NCI-H524 (cell line): ENCODE measurements around the gene SRD5A1.
A peak's percentile ranks its signal among the peaks of the same experiment; 100 is the strongest.

Source experiments
- DNase-seq, 2 experiments: peaks; one replicate each; lab custom pipeline; 2025; lab: John Stamatoyannopoulos, UW

Gene SRD5A1, protein sequence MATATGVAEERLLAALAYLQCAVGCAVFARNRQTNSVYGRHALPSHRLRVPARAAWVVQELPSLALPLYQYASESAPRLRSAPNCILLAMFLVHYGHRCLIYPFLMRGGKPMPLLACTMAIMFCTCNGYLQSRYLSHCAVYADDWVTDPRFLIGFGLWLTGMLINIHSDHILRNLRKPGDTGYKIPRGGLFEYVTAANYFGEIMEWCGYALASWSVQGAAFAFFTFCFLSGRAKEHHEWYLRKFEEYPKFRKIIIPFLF

DNA sequence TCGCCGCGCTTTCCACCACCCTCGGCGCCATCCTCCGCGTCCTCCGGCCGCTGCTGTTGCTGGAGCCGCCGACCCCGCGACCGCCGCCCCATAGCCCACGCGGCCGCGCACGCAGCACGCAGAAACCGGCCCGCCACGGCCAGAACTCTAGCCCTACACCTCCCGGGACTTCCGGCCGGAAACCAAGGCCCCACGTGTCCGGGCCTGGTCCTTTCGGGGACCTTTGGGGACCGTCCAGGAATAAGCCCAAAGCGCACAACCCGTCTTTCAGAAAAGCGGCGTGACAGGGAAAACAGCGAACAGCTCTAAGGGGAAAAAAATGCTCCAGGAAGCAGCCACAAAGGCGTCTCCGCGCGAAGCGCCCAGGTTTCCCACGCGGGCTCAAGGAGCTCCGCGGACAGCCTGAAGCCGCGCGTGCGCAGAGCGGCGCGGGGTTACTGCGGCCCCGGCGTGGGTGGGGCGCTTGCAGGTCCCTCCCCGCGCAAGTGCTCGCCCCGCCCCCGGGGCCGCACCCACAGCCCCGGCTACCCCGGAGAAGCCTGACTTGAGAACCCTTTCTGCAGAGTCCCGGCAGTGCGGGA, at the start of gene SRD5A1, which contains the start of gene NSUN2:
TSS of gene SRD5A1 (plus strand) at position 553 of the 581 bp plus-strand sequence. CDS start 137 bp downstream, outside the sequence.
TSS of gene NSUN2 (minus strand) at position 157 of the 581 bp plus-strand sequence. CDS start at position 92, 65 bp downstream.
- peak; percentile 91 to 94 for DNase-seq

DNA sequence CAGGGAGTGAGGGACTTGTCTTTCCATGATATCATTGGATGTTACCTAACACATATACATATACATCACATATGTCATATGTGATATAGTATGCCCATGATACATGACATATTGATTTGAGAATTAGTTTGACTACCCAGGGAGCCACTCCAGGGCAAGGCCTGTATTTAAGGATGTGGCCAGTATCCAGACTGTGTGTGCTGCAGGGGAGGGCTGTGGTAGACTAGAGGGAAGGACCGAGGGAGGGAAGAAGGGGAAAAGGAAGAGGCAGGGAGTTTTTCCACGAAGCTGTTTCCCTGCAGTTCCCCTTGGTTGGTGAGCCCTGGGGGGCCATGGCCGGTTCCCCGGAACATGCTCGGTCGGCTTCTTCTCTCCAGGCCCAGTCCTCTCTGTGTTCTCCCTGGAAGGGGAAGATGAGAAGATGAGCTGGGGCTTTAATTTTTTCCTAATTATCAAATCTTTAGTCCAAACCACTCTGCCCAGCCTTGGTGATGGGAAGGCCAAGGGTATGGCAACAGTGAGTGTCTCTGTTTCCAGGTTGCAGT, 49.1 kb upstream of the SRD5A1 start:
- no peak for DNase-seq

DNA sequence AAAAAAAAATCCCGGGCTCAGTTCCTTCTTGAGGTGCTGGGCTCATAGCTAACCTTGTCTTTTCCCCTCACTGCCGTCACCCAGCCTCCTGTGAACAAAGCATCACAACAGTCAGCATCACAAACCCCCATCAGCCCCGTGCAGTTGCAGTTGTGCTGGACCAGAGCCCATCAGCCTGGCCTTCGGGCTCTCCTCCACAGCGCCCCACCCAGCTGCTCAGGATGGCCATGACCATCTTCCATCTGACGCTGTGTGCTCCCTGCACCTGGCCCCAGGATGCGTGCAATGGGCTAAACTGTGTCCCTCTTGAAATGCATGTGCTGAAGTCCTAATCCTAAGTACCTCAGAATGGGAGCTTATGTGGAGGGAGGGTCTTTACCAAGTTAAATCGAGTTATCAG, 48.5 kb upstream of the SRD5A1 start:
- DNase-seq = no peak

DNA sequence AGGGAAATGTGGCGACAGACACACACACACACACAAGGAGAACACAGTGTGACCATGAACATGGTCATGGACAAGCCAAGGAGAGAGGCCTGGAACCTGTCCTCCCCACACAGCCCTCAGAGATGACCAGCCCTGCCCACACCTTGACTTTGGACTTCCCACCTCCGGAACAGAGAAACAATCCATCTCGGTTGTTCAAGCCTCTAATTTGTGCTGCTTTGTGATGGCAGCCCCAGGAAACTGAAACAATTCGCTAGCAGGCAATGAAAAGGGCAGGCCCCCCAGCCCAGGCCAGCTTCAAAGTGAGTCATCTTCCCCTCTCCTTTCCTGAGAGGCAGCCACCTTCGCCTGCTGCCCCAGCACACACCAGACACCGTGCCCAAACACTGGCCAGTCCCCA, 48.1 kb upstream of the SRD5A1 start:
- DNase-seq = no peak

DNA sequence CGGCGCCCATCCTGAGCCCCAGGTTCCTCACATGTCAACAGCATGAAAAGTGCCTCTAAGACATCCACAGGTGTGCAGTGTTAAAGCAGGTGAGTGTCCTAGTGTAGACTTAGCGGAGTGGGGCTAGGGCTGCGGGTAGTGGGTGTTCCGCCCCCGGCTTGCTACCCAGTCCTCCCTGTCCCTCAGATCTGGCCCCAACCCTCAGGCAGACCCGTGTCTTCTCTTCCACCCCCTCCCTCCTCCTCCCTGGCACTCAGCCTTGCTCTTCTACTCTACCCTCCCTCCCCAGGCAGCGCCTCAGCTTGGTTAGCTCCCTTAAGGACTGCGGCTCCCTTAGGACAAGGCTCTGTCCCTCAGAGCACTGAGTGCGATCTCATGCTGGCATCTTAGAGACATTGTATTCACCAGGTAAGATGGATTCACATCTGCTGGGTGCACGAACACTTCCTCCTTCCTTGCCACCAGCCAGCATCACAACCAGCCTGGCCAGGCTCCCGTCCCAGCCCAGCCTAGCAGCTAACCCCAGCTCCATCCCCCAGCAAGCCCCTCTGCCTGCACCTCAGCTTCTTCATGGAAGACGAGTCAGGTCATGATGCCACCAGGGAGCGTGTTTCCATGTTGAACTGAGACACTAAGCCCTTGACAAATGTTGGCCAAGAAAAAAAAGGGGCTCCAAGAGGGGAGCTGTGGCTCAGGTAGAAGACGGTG, 47.1 kb upstream of the SRD5A1 start:
- DNase-seq = no peak

DNA sequence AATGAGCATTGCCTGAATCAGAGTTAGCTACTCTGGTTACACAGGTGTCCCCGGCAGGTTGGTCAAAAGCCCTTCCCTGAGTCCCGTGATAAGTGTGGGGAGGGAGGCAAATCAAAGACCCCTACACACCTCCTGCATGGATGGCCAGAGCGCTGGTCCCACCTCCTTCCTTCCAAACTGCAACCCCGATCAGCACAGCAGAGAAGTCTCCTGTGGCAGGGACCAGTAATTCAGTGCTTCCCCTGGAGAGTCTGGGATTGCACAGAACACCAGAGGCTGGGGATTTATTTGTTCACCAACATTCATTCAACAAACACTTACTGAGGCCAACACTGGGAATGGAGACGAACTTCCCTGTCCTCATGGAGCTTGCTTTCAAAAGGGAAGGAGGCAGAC, 46.6 kb upstream of the SRD5A1 start:
- no peak for DNase-seq

DNA sequence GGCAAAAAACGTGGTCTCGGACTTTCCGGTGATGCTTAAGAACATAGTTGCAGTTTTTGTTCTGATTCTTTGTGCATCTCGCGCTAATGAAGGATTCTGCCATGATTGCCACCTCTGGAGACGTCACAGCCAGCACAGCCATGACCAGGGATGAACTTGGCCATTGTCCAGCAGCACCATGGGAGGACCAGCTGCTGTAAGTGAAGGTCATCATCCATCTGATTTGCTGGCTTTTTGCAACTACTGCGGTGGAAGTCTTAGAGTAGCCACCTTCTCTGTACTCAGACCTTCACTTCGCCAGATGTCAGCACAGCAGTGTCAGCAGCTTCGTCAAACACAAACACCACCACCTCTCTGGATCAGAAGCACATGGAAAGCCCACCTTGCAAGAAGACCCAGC, 46.1 kb upstream of the SRD5A1 start:
- DNase-seq = no peak

DNA sequence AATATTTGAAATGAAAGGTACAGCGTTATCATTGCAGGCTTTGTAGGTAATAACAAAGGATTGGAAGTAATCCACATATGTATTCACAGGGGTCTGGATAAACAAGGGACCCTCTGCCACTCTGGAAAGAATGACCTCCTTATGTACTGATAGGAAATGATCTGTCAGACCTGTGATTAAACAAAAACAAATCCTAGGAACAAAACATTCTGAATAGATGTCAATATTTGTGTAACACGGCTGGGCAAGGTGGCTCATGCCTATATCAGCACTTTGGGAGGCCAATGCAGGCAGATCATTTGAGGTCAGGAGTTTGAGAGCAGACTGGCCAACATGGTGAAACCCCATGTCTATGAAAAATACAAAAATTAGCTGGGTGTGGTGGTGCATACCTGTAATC, 42.7 kb upstream of the SRD5A1 start:
- DNase-seq = no peak

DNA sequence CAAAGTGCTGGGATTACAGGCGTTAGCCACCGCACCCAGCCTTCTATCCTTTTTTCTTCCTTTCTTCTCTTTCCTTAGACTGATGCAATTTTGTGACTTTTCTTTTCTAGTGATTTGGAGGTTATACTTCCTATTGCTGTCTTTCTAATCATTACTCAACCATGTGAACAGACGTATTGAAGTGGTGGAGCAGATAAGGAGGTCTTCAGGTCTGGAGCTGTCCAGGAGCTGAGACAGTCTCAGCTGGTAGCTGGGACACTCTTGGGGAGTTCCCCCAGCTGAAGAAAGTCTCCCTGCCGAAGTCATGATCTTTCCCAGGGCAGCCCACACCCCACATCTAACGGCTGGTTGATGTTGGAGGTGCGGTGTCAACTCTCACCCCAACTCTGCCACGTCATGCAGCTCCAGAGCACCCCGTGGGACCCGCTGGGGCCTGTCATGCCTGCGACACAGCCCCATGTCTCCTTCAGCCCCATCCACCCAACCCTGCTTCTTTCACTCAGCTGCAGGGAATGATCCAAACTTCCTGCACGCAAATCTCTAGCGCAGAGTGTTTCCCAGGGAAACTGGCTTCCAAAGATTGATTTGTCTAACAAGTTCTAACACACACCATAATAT, 41.5 kb upstream of the SRD5A1 start:
- no peak for DNase-seq

DNA sequence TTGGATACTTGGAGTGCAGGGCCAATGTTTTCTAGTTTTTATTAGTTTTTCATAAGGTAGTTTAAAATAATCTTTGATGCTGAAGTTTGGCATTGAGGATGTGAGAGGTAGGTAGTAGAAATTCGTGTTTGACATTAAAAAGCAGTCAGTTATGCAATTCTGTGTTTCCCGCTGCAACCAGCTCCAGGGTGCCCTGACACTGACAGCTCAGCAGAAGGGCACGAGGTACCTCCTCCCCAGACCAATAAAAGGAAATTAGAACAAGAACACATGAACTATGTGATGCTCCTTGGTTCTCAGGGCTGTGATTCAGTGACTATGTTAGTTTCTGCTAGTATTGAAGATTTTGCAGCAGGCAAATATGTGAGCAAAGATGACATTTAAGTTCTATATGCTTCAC, 40.6 kb upstream of the SRD5A1 start:
- DNase-seq = no peak

DNA sequence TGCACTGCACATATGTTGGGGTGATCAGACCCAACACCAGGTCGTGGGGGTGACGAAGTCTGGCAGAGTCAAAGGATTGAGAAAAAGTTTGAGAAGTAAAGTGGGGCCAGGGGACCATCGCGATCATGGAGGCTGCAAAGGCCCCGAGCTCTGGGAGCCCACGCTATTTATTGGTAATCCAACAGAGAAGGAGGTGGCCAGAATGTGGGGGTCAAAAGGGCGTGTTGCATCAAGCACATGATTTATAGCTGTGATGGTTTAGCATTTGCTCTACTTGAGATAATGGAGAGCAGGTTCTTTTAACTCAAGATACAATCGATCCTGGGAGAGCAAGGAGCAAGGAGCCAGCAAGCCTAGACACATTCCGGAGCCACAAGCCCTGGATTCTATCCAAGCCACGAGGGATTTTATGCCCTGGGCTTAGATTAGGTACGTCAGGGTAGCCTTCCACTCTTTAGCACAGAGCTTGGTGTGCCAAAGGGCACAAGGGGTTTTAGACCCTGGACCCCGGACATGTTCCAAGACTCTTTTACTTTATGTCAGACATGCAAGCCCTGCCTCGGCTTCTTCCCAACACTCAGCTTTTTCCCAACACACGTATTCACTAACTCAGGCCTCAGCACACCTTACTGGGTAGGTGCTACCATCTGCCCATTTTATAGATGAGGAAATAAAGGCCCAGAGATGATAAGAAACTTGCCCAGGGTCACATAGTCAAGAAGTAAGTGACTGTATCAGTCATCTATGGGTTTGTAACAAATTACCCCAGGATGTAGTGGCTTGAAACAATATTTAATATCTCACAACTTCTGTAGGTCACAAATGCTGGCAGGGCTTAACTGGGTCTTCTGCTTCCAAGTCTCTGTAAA, 39.9 kb upstream of the SRD5A1 start:
- no peak for DNase-seq

DNA sequence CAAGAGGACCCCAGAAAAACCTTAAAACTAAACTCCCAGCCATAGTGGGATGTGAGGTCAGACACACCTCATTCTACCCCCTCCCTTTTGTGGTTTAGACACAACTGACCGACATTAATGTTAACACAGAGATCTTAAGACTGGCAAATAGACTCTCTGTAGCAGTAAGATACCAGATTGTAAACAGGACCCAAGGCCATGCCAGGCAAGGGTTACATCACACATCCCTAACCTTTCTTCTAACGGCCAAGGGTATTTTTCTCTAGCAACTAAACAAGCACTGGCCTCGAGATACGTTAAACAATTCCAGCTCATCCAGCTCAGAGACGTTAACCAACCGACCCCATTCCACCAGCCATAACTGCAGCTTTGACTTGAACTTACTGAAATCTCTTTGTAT, 39.2 kb upstream of the SRD5A1 start:
- no peak for DNase-seq

DNA sequence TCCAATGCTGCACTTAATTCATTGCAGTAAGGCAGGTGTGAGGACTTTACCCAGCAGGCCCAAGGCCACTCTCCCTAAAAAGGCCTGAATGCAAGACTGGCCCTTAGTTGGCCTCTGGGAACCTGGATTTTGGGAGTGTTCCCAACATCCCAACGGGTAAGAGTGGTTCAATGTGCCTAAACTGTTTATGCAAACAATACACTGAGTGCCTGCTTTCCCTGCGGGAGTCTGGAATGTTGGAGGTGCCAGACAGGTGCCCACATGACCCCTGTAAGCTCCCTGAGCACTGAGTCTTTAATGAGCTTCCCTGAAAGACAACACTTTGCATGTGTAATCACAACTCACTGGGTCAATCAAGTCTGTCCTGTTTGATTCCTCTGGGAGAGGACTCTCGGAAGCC, 37.8 kb upstream of the SRD5A1 start:
- no peak for DNase-seq

DNA sequence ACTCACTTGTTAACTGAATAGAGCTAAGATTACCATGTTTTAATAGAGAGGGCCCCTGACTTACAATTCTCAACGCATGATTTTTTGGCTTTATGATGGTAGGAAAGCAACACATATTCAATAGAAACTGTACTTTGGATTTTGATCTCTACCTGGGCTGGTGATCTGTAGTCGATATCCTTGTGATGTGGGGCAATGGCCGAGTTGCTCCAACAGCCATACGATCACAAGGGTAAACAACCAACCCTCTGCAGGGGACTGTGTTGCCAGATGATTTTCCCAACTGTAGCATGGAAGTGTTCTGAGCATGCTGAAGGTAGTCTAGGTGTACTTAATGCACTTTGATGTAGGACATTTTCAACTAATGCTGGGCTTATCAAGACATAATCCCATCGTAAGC, 36.9 kb upstream of the SRD5A1 start:
- no peak for DNase-seq

DNA sequence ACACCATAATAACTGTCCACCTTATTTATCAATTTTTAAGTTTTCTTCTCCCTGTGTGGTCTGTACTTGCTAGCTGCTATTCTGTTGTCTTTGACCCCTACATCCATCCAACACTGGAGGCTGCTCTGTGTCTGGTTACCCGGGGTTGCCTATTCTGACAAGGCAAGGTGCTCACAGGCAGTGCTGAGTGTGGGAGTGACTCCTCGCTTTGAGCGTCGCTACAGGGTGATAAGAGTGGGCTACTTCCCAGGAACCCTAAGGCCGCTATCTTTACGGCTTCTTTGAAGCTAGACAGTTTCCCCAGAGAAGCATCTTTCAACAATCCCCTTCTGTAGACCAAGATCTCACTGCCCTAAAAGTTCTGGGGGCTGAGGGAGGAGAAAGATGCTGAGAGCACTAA, 35.7 kb upstream of the SRD5A1 start:
- DNase-seq = no peak

DNA sequence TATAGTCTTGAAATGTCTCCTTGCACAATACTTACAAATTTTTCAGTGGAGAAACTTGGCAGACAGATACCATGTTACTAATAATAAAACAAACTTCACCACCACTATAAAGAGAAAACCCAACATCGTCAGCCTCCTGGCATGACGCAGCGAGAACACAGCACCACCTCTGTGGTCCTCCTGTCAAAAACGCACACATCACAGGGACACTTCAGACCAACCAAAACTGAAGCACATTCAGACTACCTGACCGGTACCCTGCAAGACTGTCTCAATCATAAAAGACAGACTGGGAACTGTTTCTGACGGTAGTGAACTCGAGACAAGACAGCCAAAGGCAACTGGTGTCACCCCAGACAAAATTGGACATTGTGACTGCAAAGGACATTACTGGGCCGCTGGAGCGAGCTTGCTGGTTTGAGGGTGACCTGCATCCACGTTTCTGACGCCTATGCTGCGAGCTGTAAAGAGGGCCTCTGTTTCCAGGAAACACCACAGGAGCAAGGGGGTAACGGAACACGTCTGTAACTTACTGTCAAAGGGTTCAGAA, 34.8 kb upstream of the SRD5A1 start:
- DNase-seq = no peak

DNA sequence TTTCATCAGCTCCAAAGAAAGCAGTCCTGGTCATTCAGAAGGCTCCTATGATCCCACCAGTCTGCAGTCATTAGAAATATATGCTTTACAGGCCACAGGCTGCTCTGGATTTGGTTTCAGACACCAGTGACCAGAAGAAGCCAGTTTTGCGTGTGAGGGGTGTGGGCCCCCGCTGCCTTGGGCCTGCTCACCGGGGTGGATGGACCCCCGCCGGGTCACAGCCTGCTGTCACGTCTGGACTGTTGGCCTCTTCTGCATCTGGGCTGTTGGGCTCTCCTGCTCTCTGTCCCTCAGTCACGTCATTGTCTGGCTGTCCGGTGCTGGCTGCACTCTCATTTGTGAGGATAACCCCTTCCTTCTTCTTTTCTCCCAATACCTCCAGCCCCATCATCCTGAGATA, 33.5 kb upstream of the SRD5A1 start:
- no peak for DNase-seq

DNA sequence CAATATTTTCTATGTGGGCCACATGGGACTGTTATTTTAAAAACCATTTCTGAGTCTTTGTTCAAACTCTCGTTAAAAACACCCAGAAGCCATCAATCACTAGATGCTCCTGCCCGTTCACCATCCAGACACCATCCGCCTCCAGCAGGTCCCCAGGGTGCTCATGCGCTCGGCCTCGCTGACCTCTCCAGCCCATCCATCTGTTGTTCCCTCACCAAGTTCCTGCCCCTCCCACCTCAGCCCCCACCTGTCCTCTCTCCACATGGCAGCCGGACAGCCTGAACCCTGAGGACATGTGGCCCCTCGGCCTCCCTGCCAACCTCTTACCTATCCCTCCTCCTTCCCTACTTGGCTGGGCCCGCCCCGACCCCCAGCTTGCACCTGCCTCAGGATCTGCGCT, 32.0 kb upstream of the SRD5A1 start:
- peak in 1 of 2 experiments; percentile 28 for DNase-seq

DNA sequence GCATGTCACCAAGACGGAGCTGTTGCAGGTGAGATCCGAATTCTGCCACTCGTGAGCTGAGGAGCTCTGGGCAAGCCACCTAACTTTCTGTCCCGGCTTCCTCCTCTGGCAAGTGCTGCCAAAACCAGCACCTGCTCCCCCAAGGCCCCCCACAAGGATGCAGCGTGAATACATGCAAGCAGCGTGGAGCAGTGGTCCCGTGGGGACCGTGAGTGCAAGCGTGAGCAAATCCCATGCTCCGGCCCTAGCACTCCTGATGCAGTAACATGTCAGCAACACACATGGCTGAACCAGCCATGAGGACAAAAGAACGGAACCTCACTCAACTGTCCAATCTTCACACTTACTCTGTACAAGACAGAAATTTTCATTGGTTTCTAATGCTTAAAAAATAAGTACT, 31.4 kb upstream of the SRD5A1 start:
- DNase-seq = no peak

DNA sequence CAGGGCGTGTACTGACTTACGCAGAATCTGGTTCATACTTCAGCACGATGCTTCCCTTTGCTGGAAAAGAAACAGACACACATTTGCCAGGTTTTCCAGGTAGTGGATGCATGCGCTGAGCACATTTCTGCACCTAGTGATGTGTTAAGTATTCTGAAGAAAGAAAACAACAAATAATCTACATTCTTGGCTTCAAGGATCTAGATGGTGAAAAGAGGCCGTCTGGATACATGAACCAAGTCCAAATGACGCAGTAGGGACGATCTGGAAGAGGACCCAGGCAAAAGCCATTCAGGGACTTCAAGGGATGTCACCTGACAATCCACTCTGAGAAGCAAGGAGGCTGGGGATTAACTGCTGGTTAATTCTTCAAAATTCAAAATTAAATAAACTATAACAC, 30.8 kb upstream of the SRD5A1 start:
- no peak for DNase-seq

DNA sequence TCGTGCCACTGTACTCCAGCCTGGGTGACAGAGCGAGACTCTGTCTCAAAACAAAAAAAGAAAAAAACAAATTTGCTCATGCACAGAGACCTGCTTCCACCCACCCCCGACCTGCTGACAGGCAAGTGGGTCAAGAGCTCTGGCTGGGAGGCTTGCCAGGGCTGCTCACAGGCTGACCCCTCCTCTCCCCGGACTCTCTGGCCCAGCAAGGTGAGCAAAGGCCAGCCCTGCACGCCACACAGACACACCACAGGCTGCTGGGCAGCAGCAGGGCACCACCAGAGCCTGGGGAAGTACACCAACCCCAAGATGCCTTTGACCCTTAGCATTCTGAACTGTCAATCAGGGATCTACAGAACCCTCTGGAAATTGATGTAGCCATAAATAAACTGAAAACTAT, 29.6 kb upstream of the SRD5A1 start:
- DNase-seq = no peak
